22Rv1 (cell line): ENCODE data around the gene LRRC45.

Experiments
- CTCF ChIP-seq: fragments of 450-650 bp; IDR thresholded peaks from 2 replicates; pipeline ENCODE4 v1.5.1; 2017; ENCODE audit warnings: mild to moderate bottlenecking
- ZFX ChIP-seq: fragments of 450-650 bp; IDR thresholded peaks from 2 replicates; pipeline ENCODE4 v1.6.1; 2017; ENCODE audit warnings: antibody characterized with exemption, borderline replicate concordance

GRCh38 chr17:82062076-82062983 is 39.2 kb downstream of the LRRC45 start:
- TF ChIP-seq CTCF (0 out of 2 replicates have a peak, but pooled peaks have one; percentile 6), ZFX (no peak)
